Keratinocyte (primary cell): Measurements from ENCODE around the gene TMEM119.

Experiments used
- CTCF ChIP-seq, 3 experiments: IDR thresholded peaks in 1 of 3; conservative IDR thresholded peaks in 1 of 3; optimal IDR thresholded peaks in 1 of 3; 2 replicates in 2 of 3; 3 replicates in 1 of 3; pipeline versions ENCODE3 to v1.5.1; 2011; ENCODE audit warnings: low read length in 3 of 3, mild to moderate bottlenecking in 3 of 3, moderate library complexity in 2 of 3, control low read depth in 1 of 3, inconsistent platforms in 1 of 3; ENCODE audit not compliant: insufficient read depth in 2 of 3; ENCODE audit errors: extremely low read depth in 1 of 3
- EZH2 ChIP-seq: IDR thresholded peaks from one replicate; pipeline ENCODE4 v1.6.1; 2012; ENCODE audit warnings: inconsistent platforms, mild to moderate bottlenecking, low read length, moderate library complexity

GRCh38 chr12:108643941-108644810 is 46.3 kb upstream of the TMEM119 start:
- TF ChIP-seq CTCF (optimal IDR thresholded peaks at IDR 0.05 in 1 of 3, IDR thresholded peaks at IDR 0.05 in 1 of 3, conservative IDR thresholded peaks at IDR 0.05 in 1 of 3; ENCODE audit: extremely low read depth in 1 of 3, insufficient read depth in 2 of 3, low read length in 3 of 3) (no peak), EZH2 (no peak)
